NOMO-1 (cell line): ENCODE data around the gene LYSET.
"Not testable (repeated sequence)": the region's sequence is repeated elsewhere in the genome, so short reads cannot be mapped to it uniquely, and the experiment has no call there.

Source experiments
- DNase-seq, 2 experiments: peaks; one replicate each; lab custom pipeline; 2025; ENCODE audit not compliant: unreplicated experiment in 2 of 2; lab: John Stamatoyannopoulos, UW

Gene LYSET

GRCh38 chr14:93214598-93214997 is 29.5 kb downstream of the LYSET start:
- DNase-seq: no peak

GRCh38 chr14:93219103-93219726 is 34.1 kb downstream of the LYSET start:
- DNase-seq: peak; percentile 8 to 58

GRCh38 chr14:93220509-93220908 is 35.4 kb downstream of the LYSET start:
- DNase-seq: no peak

GRCh38 chr14:93223565-93223964 is 38.4 kb downstream of the LYSET start:
- DNase-seq: no peak

GRCh38 chr14:93228550-93228949 is 43.4 kb downstream of the LYSET start:
- no peak for DNase-seq

- no peak for DNase-seq
These were observed 45.4 kb downstream of the LYSET start for GRCh38 chr14:93230539-93230938.

GRCh38 chr14:93231129-93231979 is 46.2 kb downstream of the LYSET start:
- no peak for DNase-seq

- DNase-seq: no peak
These were observed 47.0 kb downstream of the LYSET start for GRCh38 chr14:93232159-93232558.

GRCh38 chr14:93233078-93233477 is 48.0 kb downstream of the LYSET start:
- not testable (repeated sequence) for DNase-seq

- DNase-seq: no peak
These were observed 49.7 kb downstream of the LYSET start for GRCh38 chr14:93234798-93235197.
